ENCODE results near the gene ATP2C1.
"Not testable (repeated sequence)": the region's sequence is repeated elsewhere in the genome, so short reads cannot be mapped to it uniquely, and the experiment has no call there.

ATP2C1 gene

GRCh38 chr3:131042271-131042985 lies 148.5 kb downstream of the ATP2C1 start:
- DNase-seq (ENCODE audit: low spot score) = not testable (repeated sequence)

GRCh38 chr3:131047582-131047981 lies 153.7 kb downstream of the ATP2C1 start:
- peak; percentile 58 for DNase-seq (ENCODE audit: low spot score)

- no peak for DNase-seq (ENCODE audit: low spot score)
These were observed 154.1 kb downstream of the ATP2C1 start for GRCh38 chr3:131048030-131048429.

GRCh38 chr3:131050001-131050400 lies 156.1 kb downstream of the ATP2C1 start:
- DNase-seq (ENCODE audit: low spot score) = no peak

GRCh38 chr3:131053043-131053859 lies 159.4 kb downstream of the ATP2C1 start:
- DNase-seq (ENCODE audit: low spot score) = peak; percentile 36

All from NAMALWA (cell line).